Islet precursor cell (in vitro differentiated cells): Measurements from ENCODE around the gene ZC3H14.
A peak's percentile ranks its signal among the peaks of the same experiment; 100 is the strongest.
"Not testable (repeated sequence)": the region's sequence is repeated elsewhere in the genome, so short reads cannot be mapped to it uniquely, and the experiment has no call there.

ENCODE experiments used
- DNase-seq: peaks from one replicate; pipeline ENCODE4 v3.0.0-alpha.2; 2018

Gene ZC3H14

DNA sequence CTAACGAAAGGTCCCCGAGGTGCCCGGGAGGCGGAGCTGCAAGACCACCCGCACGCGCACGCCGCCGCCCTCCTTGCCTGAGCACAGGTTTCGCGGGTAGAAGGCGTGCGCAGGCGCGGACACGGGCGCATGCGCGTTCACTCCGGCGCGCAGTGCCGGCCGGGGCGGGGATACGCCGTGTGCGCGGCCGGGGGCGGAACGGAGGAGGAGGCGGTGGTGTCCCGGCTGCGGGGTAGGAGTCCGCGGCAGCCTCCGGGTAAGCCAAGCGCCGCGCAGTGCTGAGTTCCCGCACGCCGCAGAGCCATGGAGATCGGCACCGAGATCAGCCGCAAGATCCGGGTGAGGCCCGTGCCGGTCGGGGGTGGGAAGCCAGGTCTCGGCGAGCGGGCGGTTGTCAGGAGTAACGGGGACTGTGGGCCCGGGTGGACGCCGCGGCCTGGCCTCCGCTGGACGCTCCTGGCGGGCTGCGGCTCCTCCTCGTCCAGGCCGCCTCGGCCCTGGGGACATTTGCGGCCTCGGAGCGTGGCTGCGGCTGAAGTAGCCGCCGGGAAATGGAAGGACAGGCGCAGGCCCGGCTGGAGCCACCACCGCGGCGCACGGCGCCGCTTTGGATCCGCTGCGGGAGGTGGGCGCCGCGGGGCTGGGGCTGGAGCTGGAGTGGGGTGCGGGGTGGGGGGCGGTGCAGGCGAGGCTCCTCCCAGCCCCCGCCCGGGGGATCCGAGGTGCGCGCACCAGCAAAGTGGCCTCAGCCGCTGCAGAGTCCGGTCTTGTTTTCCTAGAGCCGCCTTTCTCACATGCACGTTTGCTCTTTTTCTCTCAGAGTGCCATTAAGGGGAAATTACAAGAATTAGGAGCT is at the start of gene ZC3H14:
Gene ZC3H14 (plus strand): TSS at position 207 of the 856 bp plus-strand sequence. CDS start 97 bp downstream, at position 304.
- DNase-seq: peak; percentile 93

DNA sequence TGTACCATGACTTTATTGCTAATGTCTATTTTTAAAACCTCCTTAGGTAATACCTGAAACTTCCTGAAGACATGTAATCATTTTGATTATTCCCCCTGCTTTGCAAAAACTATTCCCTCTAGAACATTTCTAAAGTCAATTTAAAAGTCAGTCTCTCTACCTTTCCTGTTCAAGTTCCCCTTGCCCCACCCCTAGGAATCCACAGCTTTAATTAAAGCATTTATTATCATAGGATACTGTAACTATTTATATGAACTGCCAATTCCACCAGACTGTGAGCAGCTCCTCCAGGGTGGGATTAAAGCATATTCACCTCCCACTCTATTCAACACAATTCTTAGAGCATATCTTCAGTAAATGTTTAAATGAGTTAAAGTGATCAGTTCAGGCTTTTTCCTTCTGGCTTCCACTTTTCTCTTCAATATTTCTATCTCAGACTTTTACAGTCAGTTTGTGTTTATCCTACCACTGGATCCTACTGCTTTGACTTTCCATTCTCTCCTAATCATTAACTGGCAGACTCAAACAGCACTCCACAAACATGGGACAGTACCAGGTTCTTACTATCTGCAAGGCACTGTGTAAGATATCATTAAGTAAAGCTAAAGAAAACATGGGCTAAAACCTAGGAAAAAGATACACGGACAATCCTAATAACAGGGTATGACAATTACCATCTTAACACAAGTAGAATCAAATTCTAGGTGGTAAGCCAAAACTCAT is 47.2 kb upstream of the ZC3H14 start:
- no peak for DNase-seq

- no peak for DNase-seq
Measured at GRCh38 chr14:88516861-88517357, 45.9 kb upstream of the ZC3H14 start.

DNA sequence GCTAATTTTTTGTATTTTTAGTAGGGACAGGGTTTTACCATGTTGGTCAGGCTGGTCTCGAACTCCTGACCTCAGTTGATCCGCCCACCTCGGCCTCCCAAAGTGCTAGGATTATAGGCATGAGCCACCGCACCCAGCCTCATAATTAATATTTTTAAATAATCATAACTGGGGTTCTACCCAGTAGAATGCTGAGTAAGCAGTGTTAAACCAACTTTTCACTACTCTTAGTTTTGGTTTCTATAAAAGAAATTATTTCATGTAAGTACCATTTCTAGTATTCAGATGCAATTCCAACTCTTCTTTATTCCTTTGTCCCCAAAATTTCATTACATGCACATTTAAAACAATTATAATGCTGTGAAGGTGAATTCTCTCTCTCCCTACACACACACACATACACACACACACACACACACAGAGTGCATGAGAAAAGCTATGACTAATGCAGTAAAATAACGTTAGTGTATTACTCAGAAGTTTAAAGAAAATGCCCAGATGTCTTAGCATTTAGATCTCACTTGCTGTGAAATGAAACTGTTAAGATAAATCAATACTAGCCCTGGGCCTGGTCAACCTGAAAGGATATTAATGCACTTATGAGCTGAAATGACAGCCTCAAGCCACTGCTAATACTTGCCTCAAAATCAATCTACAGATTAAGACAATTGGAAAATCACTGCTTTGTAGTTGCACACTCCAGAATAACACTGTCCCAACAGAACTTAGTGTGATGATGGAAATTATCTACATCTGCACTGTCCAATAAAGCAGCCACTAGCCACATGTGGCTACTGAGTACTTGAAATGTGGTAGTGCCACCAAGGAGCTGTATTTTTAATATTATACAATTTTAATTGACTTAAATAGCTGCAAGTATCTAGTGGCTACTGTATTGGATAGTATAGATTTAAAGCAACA is 44.0 kb upstream of the ZC3H14 start:
- DNase-seq: no peak

- DNase-seq: no peak
Measured at GRCh38 chr14:88519907-88520306, 42.9 kb upstream of the ZC3H14 start.

GRCh38 chr14:88521818-88522217 is 41.0 kb upstream of the ZC3H14 start:
- DNase-seq: no peak

GRCh38 chr14:88522393-88522792 is 40.4 kb upstream of the ZC3H14 start:
- no peak for DNase-seq

GRCh38 chr14:88529889-88530288 is 32.9 kb upstream of the ZC3H14 start:
- not testable (repeated sequence) for DNase-seq

- DNase-seq: no peak
Measured at GRCh38 chr14:88533064-88533602, 29.7 kb upstream of the ZC3H14 start.

DNA sequence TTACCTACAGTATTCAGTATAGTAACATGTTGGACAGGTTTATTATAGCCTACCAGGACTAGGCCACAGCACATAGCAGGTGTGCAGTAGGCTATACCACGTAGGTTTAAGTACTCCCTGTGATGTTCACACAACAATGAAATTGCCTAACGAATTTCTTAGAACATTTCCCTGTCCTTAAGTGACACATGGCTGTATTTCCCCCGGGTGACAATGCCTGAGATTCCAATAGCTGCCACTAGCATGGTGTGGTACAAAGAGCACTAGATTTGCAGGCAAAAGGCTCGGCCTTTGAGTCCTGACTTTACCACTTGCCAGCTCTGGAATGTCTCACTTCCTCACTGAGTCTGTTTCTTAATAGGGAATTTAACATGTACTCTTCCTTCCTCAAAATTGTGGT is 27.7 kb upstream of the ZC3H14 start:
- DNase-seq: no peak

DNA sequence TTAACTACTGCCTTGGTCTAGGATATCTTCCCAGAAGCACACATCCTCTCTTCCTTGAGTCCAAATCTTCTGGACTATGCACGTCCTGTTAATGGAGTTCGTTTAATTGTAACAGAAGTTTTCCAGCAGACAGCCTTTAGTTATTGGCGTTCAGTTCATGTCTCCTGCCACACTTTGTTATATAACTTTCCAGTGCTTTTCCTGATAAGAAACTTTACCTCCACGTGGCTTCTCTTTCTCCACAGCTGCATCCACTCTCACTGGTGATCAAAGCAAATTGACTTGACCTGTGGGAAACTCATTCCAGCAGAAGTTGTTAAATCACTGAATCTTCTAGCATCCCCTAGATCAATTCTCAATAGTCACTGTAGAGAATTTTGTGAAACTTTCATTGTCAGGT is 27.0 kb upstream of the ZC3H14 start:
- no peak for DNase-seq

DNA sequence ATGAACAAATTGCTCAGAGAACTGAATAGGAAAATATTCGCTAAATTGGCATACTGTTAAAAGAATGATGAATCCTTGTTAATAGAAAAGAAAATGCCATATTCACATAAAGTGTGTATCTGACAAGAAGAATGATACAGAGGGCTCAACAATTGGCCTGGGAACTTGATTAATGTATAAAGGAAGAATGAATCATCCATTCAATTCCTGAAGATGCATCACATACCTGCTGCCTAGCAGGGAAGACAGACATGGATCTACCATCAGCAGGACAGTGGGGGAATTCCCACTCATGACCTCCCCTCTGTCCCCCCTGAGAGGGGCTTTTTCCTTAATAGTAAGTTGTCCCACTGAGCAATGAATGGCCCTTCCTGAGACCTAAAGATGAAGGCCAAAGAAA is 21.5 kb upstream of the ZC3H14 start:
- DNase-seq: no peak

DNA sequence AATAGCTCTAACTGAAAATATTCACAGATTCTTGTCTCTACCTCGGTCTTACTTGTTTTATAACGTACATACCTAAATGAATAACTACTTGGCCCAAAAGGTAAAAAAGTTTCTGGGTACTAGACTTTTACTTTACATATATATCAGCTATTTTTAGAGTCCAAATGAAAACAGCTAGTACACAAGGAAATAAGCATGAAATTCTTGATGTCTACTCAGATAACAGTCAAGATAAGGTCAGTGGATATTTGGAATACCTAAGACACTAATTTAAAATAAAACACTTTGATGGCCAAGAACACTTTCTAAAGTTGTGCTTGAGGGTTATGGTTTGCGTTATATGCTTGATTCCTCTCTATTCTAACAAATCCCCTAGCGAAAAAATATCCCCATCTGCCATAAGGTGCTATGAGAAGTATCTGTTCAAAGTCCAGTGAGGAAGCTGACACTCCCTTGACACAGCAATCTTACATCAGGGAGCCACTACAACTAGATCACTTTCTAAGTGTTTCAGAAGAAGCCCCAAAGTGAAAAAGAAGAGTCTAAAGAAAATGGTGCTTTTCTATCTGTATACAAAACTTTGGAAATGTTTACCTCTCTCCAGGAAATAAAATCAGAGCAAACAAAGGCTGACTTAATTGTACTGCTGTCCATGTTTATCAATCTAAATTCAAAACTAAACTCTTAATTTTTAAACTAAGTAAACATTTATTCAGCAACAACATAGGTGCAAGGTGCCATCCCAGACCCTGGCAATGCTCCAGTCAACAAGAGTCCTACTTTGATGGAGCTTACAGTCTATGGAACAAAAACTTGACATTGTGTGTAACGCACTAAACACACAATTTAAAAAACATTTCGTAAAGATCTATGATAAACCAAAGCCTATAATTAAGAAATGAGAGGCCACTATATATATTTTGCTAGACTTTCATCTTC is 19.7 kb upstream of the ZC3H14 start:
- DNase-seq: no peak

- DNase-seq: no peak
Measured at GRCh38 chr14:88545256-88545655, 17.6 kb upstream of the ZC3H14 start.

DNA sequence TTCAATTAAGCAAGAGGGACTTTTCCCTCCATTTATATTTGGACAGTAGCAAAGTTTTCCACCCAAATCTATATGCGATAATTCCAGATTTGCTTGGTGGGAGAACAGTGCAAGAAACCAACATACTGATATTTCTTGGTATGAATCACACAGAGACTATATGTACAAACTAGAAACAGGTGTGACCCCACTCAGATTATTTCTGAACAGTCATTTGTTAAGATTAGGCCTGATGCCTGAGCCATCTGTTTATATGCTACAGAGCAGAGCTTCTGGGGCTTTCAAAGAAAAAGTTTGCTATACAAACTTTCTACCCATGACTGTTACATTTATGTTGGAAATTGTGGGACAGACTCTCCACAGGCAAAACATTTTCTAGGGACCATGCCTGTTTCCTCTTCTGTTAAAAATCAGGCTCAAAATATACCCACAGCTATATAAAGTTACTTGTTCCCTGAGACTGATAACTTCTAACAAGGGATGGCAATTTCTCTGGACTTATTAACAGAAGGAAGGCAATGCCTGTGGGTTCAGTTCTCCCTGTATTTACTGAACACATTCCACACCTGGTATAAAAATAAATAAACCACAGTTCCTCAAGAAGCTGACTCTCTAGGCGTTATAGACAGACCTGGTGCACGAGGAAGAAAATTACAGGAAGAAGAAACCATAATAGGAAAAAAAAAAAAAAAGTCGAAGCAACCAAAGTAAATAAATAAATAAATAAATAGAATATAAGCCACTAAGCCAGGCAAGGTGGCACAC is 16.0 kb upstream of the ZC3H14 start:
- no peak for DNase-seq

DNA sequence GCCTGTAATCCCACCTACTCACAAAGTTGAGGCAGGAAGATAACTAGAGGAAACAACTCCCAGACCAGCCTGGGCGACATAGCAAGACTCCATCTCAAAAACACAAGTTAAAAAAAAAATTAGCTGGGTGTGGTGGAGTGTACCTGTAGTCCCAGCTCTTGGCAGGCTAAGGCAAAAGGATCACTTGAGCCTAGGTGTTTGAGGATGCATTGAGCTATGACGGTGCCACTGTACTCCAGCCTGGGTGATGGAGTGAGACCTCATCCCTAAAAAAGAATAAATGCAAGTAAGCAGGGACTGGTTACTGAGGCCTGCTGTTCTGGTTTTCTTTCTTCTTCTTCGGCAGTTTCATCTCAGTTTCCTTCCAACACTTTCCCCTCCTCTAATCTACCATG is 15.5 kb upstream of the ZC3H14 start:
- DNase-seq: no peak

- no peak for DNase-seq
Measured at GRCh38 chr14:88550078-88550477, 12.8 kb upstream of the ZC3H14 start.

GRCh38 chr14:88551094-88551870 is 11.6 kb upstream of the ZC3H14 start:
- peak; percentile 84 for DNase-seq

- peak; percentile 68 for DNase-seq
Measured at GRCh38 chr14:88551980-88552431, 10.8 kb upstream of the ZC3H14 start.

DNA sequence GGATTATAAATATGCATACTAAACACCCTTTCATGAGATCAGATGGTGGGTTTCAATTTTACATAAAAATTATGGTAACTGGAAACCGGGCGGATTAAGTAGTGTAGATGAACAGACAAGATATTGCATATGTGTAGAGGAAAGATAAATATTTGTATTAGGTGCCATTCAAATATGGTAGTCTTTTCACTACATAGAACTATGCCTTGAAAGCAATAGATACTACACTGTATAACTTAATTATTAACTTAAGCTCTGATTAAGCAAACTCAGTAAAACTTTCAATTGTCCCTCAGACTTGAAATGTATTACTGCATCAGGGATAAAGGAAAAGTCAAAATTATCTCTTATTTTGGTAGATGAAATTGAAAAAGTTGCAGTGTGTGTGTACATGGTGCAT is 10.0 kb upstream of the ZC3H14 start:
- no peak for DNase-seq
